CD4-positive, CD25-positive, alpha-beta regulatory T cell (primary cell): ENCODE data around the gene ABI3. TPM values are rescaled to one million over a fixed set of nuclear protein-coding genes. Genes with fewer than 3 reads are reported as not detected.

Experiments used
- ATAC-seq, 2 donors: fragments of 150-1000 bp; cut with Tn5 transposase; one replicate each; pipeline ENCODE4 v1.10.0; 2021; ENCODE audit warnings: low read depth in 2 of 2, moderate number of reproducible peaks in 2 of 2, moderate library complexity in 1 of 2
- DNase-seq, 3 donors: peaks; one replicate each; pipeline versions ENCODE4 v3.0.0 to v3.0.0-alpha.2; 2012 to 2022; ENCODE audit warnings: mixed read lengths in 1 of 3
- H3K27ac ChIP-seq: one replicate; pipeline ENCODE4 v1.7.0; 2013; ENCODE audit warnings: mild to moderate bottlenecking, low read length; ENCODE audit not compliant: insufficient read depth, poor library complexity, severe bottlenecking
- H3K27me3 ChIP-seq: one replicate; pipeline ENCODE4 v1.7.0; 2013; ENCODE audit warnings: low read length; ENCODE audit not compliant: control insufficient read depth, insufficient read depth
- H3K36me3 ChIP-seq: one replicate; pipeline ENCODE4 v1.7.0; 2013; ENCODE audit warnings: mild to moderate bottlenecking, low read length, moderate library complexity; ENCODE audit not compliant: control insufficient read depth, insufficient read depth
- H3K4me1 ChIP-seq: 2 replicates; pipeline ENCODE4 v1.7.0; 2013; ENCODE audit warnings: mild to moderate bottlenecking, low read length; ENCODE audit not compliant: insufficient read depth, control insufficient read depth, poor library complexity, severe bottlenecking
- H3K4me3 ChIP-seq: one replicate; pipeline ENCODE4 v1.7.0; 2013; ENCODE audit warnings: low read depth, mild to moderate bottlenecking, low read length, moderate library complexity
- H3K9me3 ChIP-seq, 2 experiments: 1 replicate in 1 of 2; 2 replicates in 1 of 2; pipeline ENCODE4 v1.7.0; 2013; ENCODE audit warnings: low read length in 2 of 2, mild to moderate bottlenecking in 1 of 2, moderate library complexity in 1 of 2; ENCODE audit not compliant: control insufficient read depth in 2 of 2
- H3K27ac Mint-ChIP-seq, 3 donors: one replicate each; pipeline ENCODE4 v1.8.0; 2020 to 2022; ENCODE audit warnings: mild to moderate bottlenecking in 3 of 3, mixed read lengths in 3 of 3, moderate library complexity in 2 of 3
- H3K27me3 Mint-ChIP-seq: one replicate; pipeline ENCODE4 v1.8.0; 2022; ENCODE audit warnings: mild to moderate bottlenecking, mixed read lengths
- H3K36me3 Mint-ChIP-seq: one replicate; pipeline ENCODE4 v1.8.0; 2020; ENCODE audit warnings: mixed read lengths
- H3K4me1 Mint-ChIP-seq, 4 donors: one replicate each; pipeline ENCODE4 v1.8.0; 2020 to 2022; ENCODE audit warnings: mixed read lengths in 4 of 4, mild to moderate bottlenecking in 1 of 4
- H3K4me3 Mint-ChIP-seq, 4 donors: one replicate each; pipeline ENCODE4 v1.8.0; 2020 to 2022; ENCODE audit warnings: mild to moderate bottlenecking in 4 of 4, mixed read lengths in 4 of 4, moderate library complexity in 3 of 4
- H3K9me3 Mint-ChIP-seq, 7 donors: one replicate each; pipeline ENCODE4 v1.8.0; 2020 to 2022; ENCODE audit warnings: mixed read lengths in 7 of 7, mild to moderate bottlenecking in 3 of 7, moderate library complexity in 2 of 7
- polyA plus RNA-seq, 4 donors: library from polyadenylated mRNA; unstranded; fragments of 300-500 nt; fragmentation: Illumina TruSeq; gene quantifications; one replicate each; pipeline ENCODE4 v1.2.3, GENCODE V29; 2021
- total RNA-seq: library from RNA; stranded (reverse); gene quantifications from one replicate; pipeline ENCODE4 v1.2.3, GENCODE V29; 2022

Gene ABI3
- total and polyA plus RNA-seq, 5 donors from 2014 or later, result 6.5 to 27.6 (median 15.6) TPM

GRCh38 chr17:49249292-49249794 lies 38.8 kb downstream of the ABI3 start:
- H3K27me3 Mint-ChIP-seq, result peaks cover 24% of the 10 kb centered on the region
- Histone ChIP-seq H3K36me3 (no peaks in the 10 kb centered on the region), H3K4me1 (no peaks in the 10 kb centered on the region), H3K27ac (no peak overlapping the region), H3K4me3 (no peak overlapping the region), H3K27me3 (peaks cover 2% of the 10 kb centered on the region), H3K9me3 (no peaks in the 10 kb centered on the region)
- no peaks in the 10 kb centered on the region for H3K4me1 Mint-ChIP-seq
- no peak overlapping the region for H3K4me3 Mint-ChIP-seq
- no peak for DNase-seq
- no peaks in the 10 kb centered on the region for H3K36me3 Mint-ChIP-seq
- no peak overlapping the region for H3K27ac Mint-ChIP-seq
- H3K9me3 Mint-ChIP-seq, result peaks cover 0 to 4% (median 0%) of the 10 kb centered on the region in 7 donors
- no peak for ATAC-seq

DNA sequence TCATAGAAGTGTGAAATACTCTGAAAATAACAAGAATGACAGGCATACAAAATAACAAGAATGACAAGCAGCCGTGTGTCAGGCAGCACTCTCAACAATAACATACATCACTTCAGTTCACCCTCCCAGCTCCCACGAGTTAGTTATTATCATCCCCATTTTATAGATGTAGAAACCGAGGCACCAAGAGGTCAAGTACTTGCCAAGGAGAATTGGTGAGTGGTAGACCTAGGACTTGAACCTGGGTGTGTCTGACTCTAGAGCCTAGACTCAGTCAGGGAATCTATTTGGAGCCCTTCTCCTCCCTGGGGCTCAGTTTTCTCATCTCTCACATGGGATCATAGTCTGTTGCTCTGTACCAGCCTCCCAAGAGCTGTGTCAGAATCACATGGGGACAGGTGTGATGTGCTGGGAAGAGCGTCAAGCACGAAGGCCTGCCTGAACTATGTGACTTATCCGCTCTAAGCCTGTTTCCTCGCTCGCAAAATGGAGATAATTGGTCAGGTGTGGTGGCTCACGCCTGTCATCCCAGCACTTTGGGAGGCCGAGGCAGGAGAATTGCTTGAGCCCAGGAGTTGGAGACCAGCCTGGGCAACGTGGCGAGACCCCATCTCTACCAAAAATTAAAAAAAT lies 39.5 kb downstream of the ABI3 start:
- Mint-ChIP-seq H3K36me3 (no peaks in the 10 kb centered on the region), H3K27me3 (peaks cover 24% of the 10 kb centered on the region), H3K27ac (no peak overlapping the region), H3K9me3 (peaks cover 0 to 4% (median 0%) of the 10 kb centered on the region in 7 donors), H3K4me3 (no peak overlapping the region), H3K4me1 (no peaks in the 10 kb centered on the region)
- no peak for DNase-seq
- Histone ChIP-seq H3K4me1 (no peaks in the 10 kb centered on the region), H3K9me3 (no peaks in the 10 kb centered on the region), H3K27me3 (peaks cover 2% of the 10 kb centered on the region), H3K36me3 (no peaks in the 10 kb centered on the region), H3K4me3 (no peak overlapping the region), H3K27ac (no peak overlapping the region)
- no peak for ATAC-seq

GRCh38 chr17:49252148-49252695 lies 41.7 kb downstream of the ABI3 start:
- H3K27ac Mint-ChIP-seq, result no peak overlapping the region
- H3K4me1 Mint-ChIP-seq, result no peaks in the 10 kb centered on the region
- H3K36me3 Mint-ChIP-seq, result no peaks in the 10 kb centered on the region
- peaks cover 0 to 4% (median 0%) of the 10 kb centered on the region in 7 donors for H3K9me3 Mint-ChIP-seq
- H3K36me3 ChIP-seq, result no peaks in the 10 kb centered on the region
- no peaks in the 10 kb centered on the region for H3K4me1 ChIP-seq
- ATAC-seq, result no peak
- no peak overlapping the region for H3K4me3 ChIP-seq
- peaks cover 23% of the 10 kb centered on the region for H3K27me3 Mint-ChIP-seq
- H3K9me3 ChIP-seq, result no peaks in the 10 kb centered on the region
- H3K27me3 ChIP-seq, result peaks cover 2% of the 10 kb centered on the region
- H3K27ac ChIP-seq, result no peak overlapping the region
- no peak overlapping the region for H3K4me3 Mint-ChIP-seq
- DNase-seq, result no peak

DNA sequence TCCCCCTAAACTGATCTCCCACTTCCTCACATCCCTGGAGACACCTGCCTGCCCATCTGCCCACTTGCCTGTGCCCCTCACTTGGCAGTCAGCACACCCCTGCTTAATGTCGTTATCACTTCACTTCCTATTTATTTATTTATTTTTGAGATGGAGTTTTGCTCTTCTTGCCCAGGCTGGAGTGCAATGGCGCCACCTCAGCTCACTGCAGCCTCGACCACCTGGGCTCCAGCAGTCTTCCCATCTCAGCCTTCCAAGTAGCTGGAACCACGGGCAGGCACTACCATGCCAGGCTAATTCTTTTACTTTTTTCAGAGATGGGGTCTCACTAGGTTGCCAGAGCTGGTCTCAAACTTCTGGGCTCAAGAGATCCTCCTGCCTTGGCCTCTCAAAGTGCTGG lies 43.6 kb downstream of the ABI3 start:
- no peaks in the 10 kb centered on the region for H3K4me1 ChIP-seq
- H3K36me3 ChIP-seq, result no peaks in the 10 kb centered on the region
- no peak overlapping the region for H3K4me3 ChIP-seq
- no peak overlapping the region for H3K27ac ChIP-seq
- H3K9me3 ChIP-seq, result no peaks in the 10 kb centered on the region
- Mint-ChIP-seq H3K4me1 (peaks cover 0 to 4% (median 0%) of the 10 kb centered on the region in 4 donors), H3K9me3 (peaks cover 0 to 2% (median 0%) of the 10 kb centered on the region in 7 donors), H3K27ac (no peak overlapping the region), H3K4me3 (no peak overlapping the region), H3K27me3 (peaks cover 16% of the 10 kb centered on the region), H3K36me3 (no peaks in the 10 kb centered on the region)
- DNase-seq (no peak), ATAC-seq (no peak)
- peaks cover 2% of the 10 kb centered on the region for H3K27me3 ChIP-seq

- no peak overlapping the region for H3K4me3 ChIP-seq
- no peak overlapping the region for H3K4me3 Mint-ChIP-seq
- peaks cover 0 to 2% (median 0%) of the 10 kb centered on the region in 7 donors for H3K9me3 Mint-ChIP-seq
- H3K4me1 ChIP-seq, result peaks cover 7% of the 10 kb centered on the region
- H3K36me3 ChIP-seq, result no peaks in the 10 kb centered on the region
- H3K27ac ChIP-seq, result no peak overlapping the region
- peaks cover 2% of the 10 kb centered on the region for H3K27me3 ChIP-seq
- no peaks in the 10 kb centered on the region for H3K36me3 Mint-ChIP-seq
- H3K27ac Mint-ChIP-seq, result no peak overlapping the region
- H3K27me3 Mint-ChIP-seq, result peaks cover 13% of the 10 kb centered on the region
- H3K9me3 ChIP-seq, result no peaks in the 10 kb centered on the region
- DNase-seq (no peak), ATAC-seq (no peak)
- peaks cover 0 to 4% (median 0%) of the 10 kb centered on the region in 4 donors for H3K4me1 Mint-ChIP-seq
Measured at GRCh38 chr17:49255125-49255524, 44.6 kb downstream of the ABI3 start.

DNA sequence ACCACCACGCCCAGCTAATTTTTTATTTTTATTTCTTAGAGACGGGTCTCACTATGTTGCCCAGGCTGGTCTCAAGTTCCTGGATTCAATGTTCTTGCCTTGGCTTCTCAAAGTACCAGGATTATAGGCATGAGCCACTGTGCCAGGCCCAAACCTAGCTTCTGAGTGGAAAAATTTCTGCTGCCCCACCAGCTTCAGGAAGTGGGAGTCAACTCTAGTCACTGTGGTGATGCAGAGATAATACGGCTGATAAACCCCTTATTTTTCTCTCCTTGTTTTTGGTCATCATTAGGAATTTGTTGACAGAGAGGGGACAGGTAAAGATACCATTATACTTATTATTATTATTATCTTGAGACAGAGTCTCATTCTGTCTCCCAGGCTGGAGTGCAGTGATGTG lies 47.9 kb downstream of the ABI3 start:
- Histone ChIP-seq H3K36me3 (no peaks in the 10 kb centered on the region), H3K4me1 (peaks cover 13% of the 10 kb centered on the region), H3K4me3 (no peak overlapping the region), H3K9me3 (no peaks in the 10 kb centered on the region), H3K27ac (no peak overlapping the region), H3K27me3 (no peaks in the 10 kb centered on the region)
- DNase-seq (no peak), ATAC-seq (no peak)
- Mint-ChIP-seq H3K27me3 (peaks cover 25% of the 10 kb centered on the region), H3K4me1 (peaks cover 0 to 7% (median 6%) of the 10 kb centered on the region in 4 donors), H3K27ac (no peak overlapping the region), H3K4me3 (peak overlapping the region in 1 of 4 donors; percentile 4), H3K36me3 (no peaks in the 10 kb centered on the region), H3K9me3 (peaks cover 0 to 2% (median 0%) of the 10 kb centered on the region in 7 donors)

DNA sequence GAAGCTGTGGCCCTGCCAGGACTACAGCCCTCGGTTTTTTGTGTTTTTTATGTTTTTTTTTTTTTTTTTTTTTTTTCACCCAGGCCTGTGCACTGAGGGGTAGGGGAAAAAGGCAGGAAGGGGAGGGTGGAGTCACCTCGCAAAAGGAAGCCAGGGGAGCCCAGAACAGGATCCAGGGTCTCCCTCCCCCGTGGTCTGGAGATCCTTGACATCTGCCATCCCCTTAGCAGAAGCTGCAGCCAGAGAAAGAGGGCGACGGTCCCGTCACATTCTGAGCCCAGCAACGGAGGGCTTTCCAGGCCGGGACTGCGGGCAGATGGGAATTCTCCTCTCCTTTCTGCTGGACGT lies 49.1 kb downstream of the ABI3 start:
- Histone ChIP-seq H3K27ac (no peak overlapping the region), H3K9me3 (no peaks in the 10 kb centered on the region), H3K4me3 (peak overlapping the region; percentile 55), H3K4me1 (peaks cover 13% of the 10 kb centered on the region), H3K27me3 (no peaks in the 10 kb centered on the region), H3K36me3 (no peaks in the 10 kb centered on the region)
- ATAC-seq, result no peak
- no peaks in the 10 kb centered on the region for H3K36me3 Mint-ChIP-seq
- no peak for DNase-seq
- peaks cover 26% of the 10 kb centered on the region for H3K27me3 Mint-ChIP-seq
- H3K27ac Mint-ChIP-seq, result peak overlapping the region in 1 of 3 donors; percentile 46
- peak overlapping the region; percentile 49 to 90 (median 84) for H3K4me3 Mint-ChIP-seq
- no peaks in the 10 kb centered on the region for H3K9me3 Mint-ChIP-seq
- peaks cover 0 to 7% (median 6%) of the 10 kb centered on the region in 4 donors for H3K4me1 Mint-ChIP-seq
